ENCODE measurements around the gene STXBP2. TPM values are rescaled to one million over a fixed set of nuclear protein-coding genes. Genes with fewer than 3 reads are reported as not detected.
A peak's percentile ranks its signal among the peaks of the same experiment; 100 is the strongest.

The STXBP2 gene
- total and polyA plus RNA-seq, 9 of the 15 experiments (the other 6 are each of a cell fraction or from before 2014, with no cell fraction given): 2.5 to 163 (median 71.3) TPM

- TF ChIP-seq, protein P1, sequence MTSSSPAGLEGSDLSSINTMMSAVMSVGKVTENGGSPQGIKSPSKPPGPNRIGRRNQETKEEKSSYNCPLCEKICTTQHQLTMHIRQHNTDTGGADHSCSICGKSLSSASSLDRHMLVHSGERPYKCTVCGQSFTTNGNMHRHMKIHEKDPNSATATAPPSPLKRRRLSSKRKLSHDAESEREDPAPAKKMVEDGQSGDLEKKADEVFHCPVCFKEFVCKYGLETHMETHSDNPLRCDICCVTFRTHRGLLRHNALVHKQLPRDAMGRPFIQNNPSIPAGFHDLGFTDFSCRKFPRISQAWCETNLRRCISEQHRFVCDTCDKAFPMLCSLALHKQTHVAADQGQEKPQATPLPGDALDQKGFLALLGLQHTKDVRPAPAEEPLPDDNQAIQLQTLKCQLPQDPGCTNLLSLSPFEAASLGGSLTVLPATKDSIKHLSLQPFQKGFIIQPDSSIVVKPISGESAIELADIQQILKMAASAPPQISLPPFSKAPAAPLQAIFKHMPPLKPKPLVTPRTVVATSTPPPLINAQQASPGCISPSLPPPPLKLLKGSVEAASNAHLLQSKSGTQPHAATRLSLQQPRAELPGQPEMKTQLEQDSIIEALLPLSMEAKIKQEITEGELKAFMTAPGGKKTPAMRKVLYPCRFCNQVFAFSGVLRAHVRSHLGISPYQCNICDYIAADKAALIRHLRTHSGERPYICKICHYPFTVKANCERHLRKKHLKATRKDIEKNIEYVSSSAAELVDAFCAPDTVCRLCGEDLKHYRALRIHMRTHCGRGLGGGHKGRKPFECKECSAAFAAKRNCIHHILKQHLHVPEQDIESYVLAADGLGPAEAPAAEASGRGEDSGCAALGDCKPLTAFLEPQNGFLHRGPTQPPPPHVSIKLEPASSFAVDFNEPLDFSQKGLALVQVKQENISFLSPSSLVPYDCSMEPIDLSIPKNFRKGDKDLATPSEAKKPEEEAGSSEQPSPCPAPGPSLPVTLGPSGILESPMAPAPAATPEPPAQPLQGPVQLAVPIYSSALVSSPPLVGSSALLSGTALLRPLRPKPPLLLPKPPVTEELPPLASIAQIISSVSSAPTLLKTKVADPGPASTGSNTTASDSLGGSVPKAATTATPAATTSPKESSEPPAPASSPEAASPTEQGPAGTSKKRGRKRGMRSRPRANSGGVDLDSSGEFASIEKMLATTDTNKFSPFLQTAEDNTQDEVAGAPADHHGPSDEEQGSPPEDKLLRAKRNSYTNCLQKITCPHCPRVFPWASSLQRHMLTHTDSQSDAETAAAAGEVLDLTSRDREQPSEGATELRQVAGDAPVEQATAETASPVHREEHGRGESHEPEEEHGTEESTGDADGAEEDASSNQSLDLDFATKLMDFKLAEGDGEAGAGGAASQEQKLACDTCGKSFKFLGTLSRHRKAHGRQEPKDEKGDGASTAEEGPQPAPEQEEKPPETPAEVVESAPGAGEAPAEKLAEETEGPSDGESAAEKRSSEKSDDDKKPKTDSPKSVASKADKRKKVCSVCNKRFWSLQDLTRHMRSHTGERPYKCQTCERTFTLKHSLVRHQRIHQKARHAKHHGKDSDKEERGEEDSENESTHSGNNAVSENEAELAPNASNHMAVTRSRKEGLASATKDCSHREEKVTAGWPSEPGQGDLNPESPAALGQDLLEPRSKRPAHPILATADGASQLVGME (CRISPR knock-in tag; IDR thresholded peaks at IDR 0.05): no peak
- TF ChIP-seq NFIC (IDR thresholded peaks at IDR 0.05) (peak; percentile 58), SUPT5H (IDR thresholded peaks at IDR 0.05) (peak; percentile 78), FOXJ3 (CRISPR knock-in tag; IDR thresholded peaks at IDR 0.05) (no peak), ZNF699 (CRISPR knock-in tag; IDR thresholded peaks at IDR 0.05; ENCODE audit: insufficient replicate concordance) (no peak), ETV5 (CRISPR knock-in tag; IDR thresholded peaks at IDR 0.05; ENCODE audit: low read depth) (peak; percentile 44; the same call in 1 of the 2 replicates), POLR2B (IDR thresholded peaks at IDR 0.05; ENCODE audit: low read depth, partially characterized antibody) (peak; percentile 39), RNF219 (CRISPR knock-in tag; IDR thresholded peaks at IDR 0.05) (no peak), ZKSCAN3 (CRISPR knock-in tag; IDR thresholded peaks at IDR 0.05) (no peak), CBX1 (IDR thresholded peaks at IDR 0.05; ENCODE audit: low read depth) (peak; percentile 70), ZNF143 (CRISPR knock-in tag; IDR thresholded peaks at IDR 0.05) (no peak), PHB (CRISPR knock-in tag; IDR thresholded peaks at IDR 0.05) (no peak), TCF7 (IDR thresholded peaks at IDR 0.05; ENCODE audit: borderline replicate concordance) (no peak), NR0B1 (IDR thresholded peaks at IDR 0.05; ENCODE audit: partially characterized antibody) (no peak), ELF1 (tag; IDR thresholded peaks at IDR 0.05) (peak; percentile 95), TCF3 (CRISPR knock-in tag; IDR thresholded peaks at IDR 0.05) (peak; percentile 24; the same call in 1 of the 2 replicates), ERF (CRISPR knock-in tag; IDR thresholded peaks at IDR 0.05) (no peak), MAFG (tag; conservative IDR thresholded peaks at IDR 0.05) (no peak), ZEB2 (IDR thresholded peaks at IDR 0.05) (peak; percentile 76)
- TF ChIP-seq, protein P2, sequence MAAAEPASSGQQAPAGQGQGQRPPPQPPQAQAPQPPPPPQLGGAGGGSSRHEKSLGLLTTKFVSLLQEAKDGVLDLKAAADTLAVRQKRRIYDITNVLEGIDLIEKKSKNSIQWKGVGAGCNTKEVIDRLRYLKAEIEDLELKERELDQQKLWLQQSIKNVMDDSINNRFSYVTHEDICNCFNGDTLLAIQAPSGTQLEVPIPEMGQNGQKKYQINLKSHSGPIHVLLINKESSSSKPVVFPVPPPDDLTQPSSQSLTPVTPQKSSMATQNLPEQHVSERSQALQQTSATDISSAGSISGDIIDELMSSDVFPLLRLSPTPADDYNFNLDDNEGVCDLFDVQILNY (CRISPR knock-in tag; IDR thresholded peaks at IDR 0.05): peak; percentile 29; the same call in 1 of the 2 replicates
Measured at GRCh38 chr19:7636691-7637373, at the start of gene STXBP2 (continued).
